Mesodermal cell (in vitro differentiated cells): ENCODE data around the gene PADI3.

ENCODE experiments used
- H3K27ac ChIP-seq: 2 replicates; pipeline ENCODE4 v1.7.0; 2013; ENCODE audit warnings: mild to moderate bottlenecking, low read depth, low read length, moderate library complexity; ENCODE audit not compliant: severe bottlenecking
- H3K36me3 ChIP-seq: 2 replicates; pipeline ENCODE4 v1.7.1; 2013; ENCODE audit warnings: mild to moderate bottlenecking, low read length, moderate library complexity; ENCODE audit not compliant: control insufficient read depth, insufficient read depth
- H3K4me1 ChIP-seq: one replicate; pipeline ENCODE4 v1.7.1; 2013; ENCODE audit warnings: mild to moderate bottlenecking, low read length; ENCODE audit not compliant: insufficient read depth, control insufficient read depth, poor library complexity, severe bottlenecking
- H3K4me3 ChIP-seq: 2 replicates; pipeline ENCODE4 v1.7.0; 2013; ENCODE audit warnings: low read length, control low read depth, mild to moderate bottlenecking; ENCODE audit not compliant: insufficient read depth, poor library complexity, severe bottlenecking; ENCODE audit errors: extremely low read depth
- H3K9me3 ChIP-seq: 2 replicates; pipeline ENCODE4 v1.7.1; 2013; ENCODE audit warnings: mild to moderate bottlenecking, low read length, moderate library complexity; ENCODE audit not compliant: control insufficient read depth
- WGBS, 2 experiments: methylation state at CpG; one replicate each; pipeline ENCODE4 v1.1.5; 2013; ENCODE audit warnings: missing lambda C conversion rate in 2 of 2; ENCODE audit not compliant: insufficient coverage in 2 of 2; 5-methylcytosine and 5-hydroxymethylcytosine counted together

PADI3 gene

GRCh38 chr1:17215545-17215890 is 33.4 kb upstream of the PADI3 start:
- no peaks in the 10 kb centered on the region for H3K9me3 ChIP-seq
- peaks cover 27% of the 10 kb centered on the region for H3K4me1 ChIP-seq
- no peak overlapping the region for H3K27ac ChIP-seq
- H3K4me3 ChIP-seq = no peak overlapping the region
- 83 to 85% methylated on average over 6 of the region's 6 CpGs for WGBS, 2 experiments
- no peaks in the 10 kb centered on the region for H3K36me3 ChIP-seq

GRCh38 chr1:17216078-17216477 is 32.8 kb upstream of the PADI3 start:
- Histone ChIP-seq H3K9me3 (no peaks in the 10 kb centered on the region), H3K4me1 (peaks cover 23% of the 10 kb centered on the region), H3K4me3 (no peak overlapping the region), H3K27ac (no peak overlapping the region), H3K36me3 (no peaks in the 10 kb centered on the region)
- WGBS, 2 experiments = 81 to 86% methylated on average over 5 of the region's 5 CpGs

GRCh38 chr1:17217607-17218006 is 31.3 kb upstream of the PADI3 start:
- no peak overlapping the region for H3K4me3 ChIP-seq
- no peak overlapping the region for H3K27ac ChIP-seq
- H3K9me3 ChIP-seq = no peaks in the 10 kb centered on the region
- H3K36me3 ChIP-seq = no peaks in the 10 kb centered on the region
- peaks cover 13% of the 10 kb centered on the region for H3K4me1 ChIP-seq
- WGBS, 2 experiments = 80 to 100% methylated on average over 2 of the region's 3 CpGs

- Histone ChIP-seq H3K4me3 (no peak overlapping the region), H3K27ac (no peak overlapping the region), H3K9me3 (no peaks in the 10 kb centered on the region), H3K36me3 (no peaks in the 10 kb centered on the region), H3K4me1 (no peaks in the 10 kb centered on the region)
- 90 to 96% methylated on average over 5 to 7 of the region's 7 CpGs for WGBS, 2 experiments
Measured at GRCh38 chr1:17218939-17219338, 30.0 kb upstream of the PADI3 start.

- Histone ChIP-seq H3K9me3 (no peaks in the 10 kb centered on the region), H3K4me1 (no peaks in the 10 kb centered on the region), H3K36me3 (no peaks in the 10 kb centered on the region), H3K4me3 (no peak overlapping the region), H3K27ac (no peak overlapping the region)
- 83 to 93% methylated on average over 2 of the region's 3 CpGs for WGBS, 2 experiments
Measured at GRCh38 chr1:17220287-17220686, 28.6 kb upstream of the PADI3 start.

GRCh38 chr1:17222557-17222956 is 26.3 kb upstream of the PADI3 start:
- Histone ChIP-seq H3K9me3 (no peaks in the 10 kb centered on the region), H3K4me3 (no peak overlapping the region), H3K27ac (no peak overlapping the region), H3K4me1 (no peaks in the 10 kb centered on the region), H3K36me3 (no peaks in the 10 kb centered on the region)
- WGBS, 2 experiments = 90 to 95% methylated on average over 10 to 14 of the region's 14 CpGs

- Histone ChIP-seq H3K4me1 (no peaks in the 10 kb centered on the region), H3K36me3 (no peaks in the 10 kb centered on the region), H3K27ac (no peak overlapping the region), H3K9me3 (no peaks in the 10 kb centered on the region), H3K4me3 (no peak overlapping the region)
- WGBS, 2 experiments = 87 to 100% methylated on average over 3 to 4 of the region's 4 CpGs
Measured at GRCh38 chr1:17224434-17224833, 24.5 kb upstream of the PADI3 start.

- H3K9me3 ChIP-seq = no peaks in the 10 kb centered on the region
- 87 to 90% methylated on average over 2 to 4 of the region's 6 CpGs for WGBS, 2 experiments
- H3K4me1 ChIP-seq = no peaks in the 10 kb centered on the region
- H3K36me3 ChIP-seq = no peaks in the 10 kb centered on the region
- no peak overlapping the region for H3K4me3 ChIP-seq
- no peak overlapping the region for H3K27ac ChIP-seq
Measured at GRCh38 chr1:17225140-17225539, 23.8 kb upstream of the PADI3 start.

GRCh38 chr1:17227358-17227915 is 21.5 kb upstream of the PADI3 start:
- Histone ChIP-seq H3K4me3 (no peak overlapping the region), H3K9me3 (no peaks in the 10 kb centered on the region), H3K4me1 (no peaks in the 10 kb centered on the region), H3K36me3 (no peaks in the 10 kb centered on the region), H3K27ac (no peak overlapping the region)
- 80 to 94% methylated on average over 1 to 5 of the region's 7 CpGs for WGBS, 2 experiments

- WGBS, 2 experiments = 88 to 96% methylated on average over 5 of the region's 8 CpGs
- Histone ChIP-seq H3K36me3 (no peaks in the 10 kb centered on the region), H3K4me3 (no peak overlapping the region), H3K27ac (no peak overlapping the region), H3K4me1 (no peaks in the 10 kb centered on the region), H3K9me3 (no peaks in the 10 kb centered on the region)
Measured at GRCh38 chr1:17228619-17229018, 20.3 kb upstream of the PADI3 start.

- H3K4me3 ChIP-seq = no peak overlapping the region
- H3K36me3 ChIP-seq = no peaks in the 10 kb centered on the region
- H3K9me3 ChIP-seq = no peaks in the 10 kb centered on the region
- 89 to 94% methylated on average over 5 to 6 of the region's 6 CpGs for WGBS, 2 experiments
- no peak overlapping the region for H3K27ac ChIP-seq
- no peaks in the 10 kb centered on the region for H3K4me1 ChIP-seq
Measured at GRCh38 chr1:17229379-17229778, 19.5 kb upstream of the PADI3 start.
